Stimulated activated CD8-positive, alpha-beta memory T cell treated with anti-CD3 and anti-CD28 coated beads, Interleukin-7, amount 100 ng/mL, for 4 hours (primary cell): ENCODE measurements around the gene PHKG1.
"Not testable (repeated sequence)": the region's sequence is repeated elsewhere in the genome, so short reads cannot be mapped to it uniquely, and the experiment has no call there.

ENCODE experiments used
- DNase-seq, 2 donors: peaks; one replicate each; pipeline ENCODE4 v3.0.0-alpha.2; 2020; ENCODE audit warnings: low read depth in 2 of 2

PHKG1 gene

GRCh38 chr7:56045758-56046157, 47.0 kb downstream of the PHKG1 start:
- not testable (repeated sequence) for DNase-seq

DNA sequence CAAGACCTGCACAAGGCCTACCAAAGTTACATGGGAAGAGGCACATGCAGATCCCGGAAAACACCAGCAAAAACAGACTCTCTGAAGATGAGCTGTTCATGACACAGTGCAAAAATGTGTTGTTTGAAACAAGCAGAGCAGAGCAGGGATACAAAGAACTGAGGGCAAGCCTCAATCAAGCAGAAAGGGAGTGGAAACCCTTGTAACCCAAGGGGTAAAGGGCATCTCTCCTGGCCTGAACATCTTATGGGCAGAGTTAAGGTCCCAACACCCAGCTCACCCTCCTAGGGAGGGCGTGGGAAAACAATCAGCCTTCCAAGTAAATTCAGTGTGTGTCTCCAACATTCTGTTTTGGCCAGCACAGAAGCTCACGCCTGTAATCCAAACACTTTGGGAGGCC, 52.0 kb downstream of the PHKG1 start:
- no peak for DNase-seq

DNA sequence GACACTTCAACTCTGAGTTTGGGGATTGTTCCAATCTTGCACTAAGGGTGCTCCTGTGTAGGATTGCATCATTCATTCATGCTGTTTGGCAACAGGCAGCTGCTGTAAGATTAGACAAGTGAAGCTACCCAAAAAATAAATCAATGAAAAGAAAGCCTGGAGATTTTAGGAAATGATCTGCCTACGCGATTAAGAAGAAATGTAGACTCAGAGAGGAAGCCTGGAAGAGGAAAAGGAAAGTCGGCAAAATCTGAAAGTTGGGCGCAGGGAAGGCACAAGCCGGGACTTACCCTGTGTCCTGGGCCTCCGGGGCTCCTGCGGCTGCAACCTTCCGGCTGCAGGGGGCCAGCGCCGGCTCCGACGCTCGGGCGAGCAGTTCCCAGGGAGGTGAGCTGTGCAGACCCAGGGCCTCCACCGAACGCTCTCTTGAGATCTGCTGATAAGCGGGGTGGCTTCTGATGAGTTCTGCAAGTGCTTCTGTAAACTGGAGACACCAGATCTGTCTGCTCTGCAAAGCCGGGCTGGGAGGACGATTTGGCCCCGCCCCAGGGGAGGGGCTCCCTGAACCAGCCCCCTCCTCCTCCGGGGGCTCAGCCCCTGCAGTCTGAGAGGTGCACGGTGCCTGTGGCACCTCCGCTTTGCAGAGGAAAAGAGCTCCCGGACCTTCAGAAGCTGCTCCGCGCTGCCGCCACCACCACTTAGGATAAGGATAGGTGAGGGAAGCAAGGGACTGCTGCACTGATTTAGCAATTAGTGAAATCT, 58.9 kb downstream of the PHKG1 start:
- peak; percentile 31 to 59 for DNase-seq

DNA sequence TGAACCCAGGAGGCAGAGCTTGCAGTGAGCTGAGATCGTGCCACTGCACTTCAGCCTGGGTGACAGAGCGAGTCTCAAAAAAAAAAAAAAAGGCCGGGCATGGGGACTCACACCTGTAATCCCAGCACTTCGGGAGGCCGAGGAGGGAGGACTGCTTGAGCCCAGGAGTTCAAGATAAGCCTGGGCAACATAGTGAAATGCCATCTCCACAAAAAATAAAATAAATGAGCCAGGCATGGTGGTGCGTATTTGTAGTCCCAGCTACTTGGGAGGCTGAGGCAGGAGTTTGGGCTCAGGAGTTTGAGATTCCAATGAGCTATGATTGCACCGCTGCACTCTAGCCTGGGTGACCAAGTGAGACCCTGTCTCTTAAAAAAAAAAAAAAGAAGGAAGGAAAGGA, 60.2 kb downstream of the PHKG1 start:
- DNase-seq: not testable (repeated sequence)

- DNase-seq: not testable (repeated sequence)
These were observed 61.2 kb downstream of the PHKG1 start for GRCh38 chr7:56031556-56031955.

- no peak for DNase-seq
These were observed 62.4 kb downstream of the PHKG1 start for GRCh38 chr7:56030340-56030739.
